ENCODE results near the gene RMND5B. TPM values are rescaled to one million over a fixed set of nuclear protein-coding genes. Genes with fewer than 3 reads are reported as not detected.

RMND5B gene
- total and polyA plus RNA-seq, 8 donors = 12.1 to 29.8 (median 18.1) TPM

GRCh38 chr5:178119915-178120606, 10.8 kb upstream of the RMND5B start:
- intact Hi-C loops (cut with DNase I) = no loop called here
- no peak overlapping the region for H3K27ac ChIP-seq
- no peaks in the 10 kb centered on the region for H3K27me3 ChIP-seq
- DNase-seq (no peak), FAIRE-seq (no peak), ATAC-seq (no peak)
- no peak for TF ChIP-seq CTCF (IDR thresholded peaks at IDR 0.05)
- H3K36me3 ChIP-seq = no peaks in the 10 kb centered on the region
- no peak overlapping the region for H3K4me3 ChIP-seq
- H3K9me3 ChIP-seq = no peaks in the 10 kb centered on the region
- H3K4me1 ChIP-seq = peaks cover 6 to 7% (median 6%) of the 10 kb centered on the region in 3 donors
- whole genome bisulfite sequencing, 2 donors = 85 to 87% methylated on average over 26 to 27 of the region's 27 CpGs

GRCh38 chr5:178120607-178121357, 10.0 kb upstream of the RMND5B start:
- peak overlapping the region in 1 of 4 donors; percentile 19 for H3K27ac ChIP-seq
- H3K36me3 ChIP-seq = no peaks in the 10 kb centered on the region
- intact Hi-C loops (cut with DNase I) = no loop called here
- no peaks in the 10 kb centered on the region for H3K27me3 ChIP-seq
- peak overlapping the region in 2 of 4 donors; percentile 23 to 35 for H3K4me3 ChIP-seq
- WGBS, 2 donors = 23 to 27% methylated on average over 29 of the region's 29 CpGs
- H3K4me1 ChIP-seq = peaks cover 6 to 7% (median 6%) of the 10 kb centered on the region in 3 donors
- DNase-seq (peak; percentile 91 to 99 (median 96)), ATAC-seq (peak; percentile 93 to 97 (median 96)), FAIRE-seq (no peak)
- TF ChIP-seq CTCF (IDR thresholded peaks at IDR 0.05) = peak; percentile 43 to 70 (median 51)
- no peaks in the 10 kb centered on the region for H3K9me3 ChIP-seq

- no peaks in the 10 kb centered on the region for H3K9me3 ChIP-seq
- intact Hi-C loops (cut with DNase I) = no loop called here
- no peak for TF ChIP-seq CTCF (IDR thresholded peaks at IDR 0.05)
- 78 to 79% methylated on average over 38 of the region's 38 CpGs for WGBS, 2 donors
- H3K4me1 ChIP-seq = peaks cover 6 to 7% (median 6%) of the 10 kb centered on the region in 3 donors
- FAIRE-seq (no peak), DNase-seq (peak in 1 of 6 donors; percentile 34), ATAC-seq (no peak)
- no peaks in the 10 kb centered on the region for H3K36me3 ChIP-seq
- peak overlapping the region in 1 of 4 donors; percentile 19 for H3K27ac ChIP-seq
- peak overlapping the region in 2 of 4 donors; percentile 23 to 35 for H3K4me3 ChIP-seq
- no peaks in the 10 kb centered on the region for H3K27me3 ChIP-seq
These were observed 9.2 kb upstream of the RMND5B start for GRCh38 chr5:178121391-178122276.

- Histone ChIP-seq H3K27ac (no peak overlapping the region), H3K4me3 (no peak overlapping the region), H3K4me1 (peaks cover 6 to 7% (median 6%) of the 10 kb centered on the region in 3 donors), H3K9me3 (no peaks in the 10 kb centered on the region), H3K36me3 (no peaks in the 10 kb centered on the region), H3K27me3 (no peaks in the 10 kb centered on the region)
- ATAC-seq (no peak), DNase-seq (no peak), FAIRE-seq (no peak)
- intact Hi-C loops (cut with DNase I) = no loop called here
- no peak for TF ChIP-seq CTCF (IDR thresholded peaks at IDR 0.05)
- 85% methylated on average over 5 of the region's 5 CpGs for whole genome bisulfite sequencing, 2 donors
These were observed 8.5 kb upstream of the RMND5B start for GRCh38 chr5:178122346-178122745.

Measured in pancreas (tissue), 10 donors.